ENCODE results near the gene XPO6.

- TF ChIP-seq POLR2A (IDR thresholded peaks at IDR 0.05), result no peak
- TF ChIP-seq CTCF (IDR thresholded peaks at IDR 0.05), result no peak
Observed at GRCh38 chr16:28131743-28132393, 79.9 kb downstream of the XPO6 start.
